HepG2 (cell line): ENCODE data around the gene PHAX. TPM values are rescaled to one million over a fixed set of nuclear protein-coding genes. Genes with fewer than 3 reads are reported as not detected.

ENCODE experiments used
- BHLHE40 ChIP-seq: IDR thresholded peaks from 2 replicates; pipeline ENCODE4 v1.6.1; 2011; ENCODE audit warnings: low read length, improper control_type of control experiment
- DPF2 ChIP-seq: sonication (generic); formaldehyde crosslinking; IDR thresholded peaks from 2 replicates; pipeline ENCODE4 v1.4.0; 2020; ENCODE audit warnings: mild to moderate bottlenecking, low read depth, missing genetic modification reagents, borderline replicate concordance
- GABPB1 ChIP-seq: IDR thresholded peaks from 2 replicates; pipeline ENCODE4 v1.6.1; 2016; ENCODE audit warnings: mild to moderate bottlenecking, missing genetic modification reagents, moderate library complexity, missing compliant biosample characterization
- HHEX ChIP-seq: IDR thresholded peaks from 2 replicates; pipeline ENCODE4 v1.6.1; 2016; ENCODE audit warnings: control low read depth
- KDM3A ChIP-seq: IDR thresholded peaks from 2 replicates; pipeline ENCODE4 v1.6.1; 2018; ENCODE audit warnings: low read depth, missing compliant biosample characterization
- KLF12 ChIP-seq: sonication (generic); formaldehyde crosslinking; IDR thresholded peaks from 2 replicates; pipeline ENCODE4 v1.4.0; 2020; ENCODE audit warnings: missing genetic modification reagents, borderline replicate concordance
- MAFF ChIP-seq: IDR thresholded peaks from 2 replicates; pipeline ENCODE4 v1.6.1; 2011; ENCODE audit warnings: low read depth, low read length, improper control_type of control experiment
- MBNL3 ChIP-seq: fragments of 250-450 bp; sonication (Bioruptor Pico); conservative IDR thresholded peaks from 2 replicates; pipeline ENCODE4 v1.8.0; 2022; ENCODE audit warnings: mild to moderate bottlenecking, inconsistent platforms
- NAIF1 ChIP-seq: sonication (generic); formaldehyde crosslinking; IDR thresholded peaks from 2 replicates; pipeline ENCODE4 v1.5.0; 2020; ENCODE audit warnings: mild to moderate bottlenecking, missing genetic modification reagents, borderline replicate concordance
- NONO ChIP-seq, 2 experiments: fragments of 450-650 bp in 1 of 2; sonication (generic) in 1 of 2; formaldehyde crosslinking in 1 of 2; IDR thresholded peaks in 1 of 2; conservative IDR thresholded peaks in 1 of 2; 2 replicates each; pipeline versions ENCODE4 v1.6.1 to v1.8.0; 2017 to 2022; ENCODE audit warnings: mild to moderate bottlenecking in 1 of 2, missing genetic modification reagents in 1 of 2, moderate library complexity in 1 of 2
- NR3C1 ChIP-seq: sonication (generic); formaldehyde crosslinking; IDR thresholded peaks from 2 replicates; pipeline ENCODE4 v1.4.0; 2020; ENCODE audit warnings: missing genetic modification reagents
- PAX8 ChIP-seq: sonication (generic); formaldehyde crosslinking; IDR thresholded peaks from 2 replicates; pipeline ENCODE4 v1.8.0; 2022; ENCODE audit warnings: mild to moderate bottlenecking, missing genetic modification reagents, borderline replicate concordance
- PCBP2 ChIP-seq: fragments of 200-400 bp; formaldehyde crosslinking; optimal IDR thresholded peaks from 2 replicates; pipeline ENCODE3; 2018; ENCODE audit warnings: low read length, low read depth; ENCODE audit not compliant: poor library complexity, severe bottlenecking
- PITX1 ChIP-seq: sonication (generic); formaldehyde crosslinking; IDR thresholded peaks from 2 replicates; pipeline ENCODE4 v1.5.1; 2020; ENCODE audit warnings: mild to moderate bottlenecking, missing genetic modification reagents
- TBP ChIP-seq: sonication (generic); formaldehyde crosslinking; IDR thresholded peaks from 2 replicates; pipeline ENCODE4 v1.5.0; 2020; ENCODE audit warnings: missing genetic modification reagents
- YY1 ChIP-seq: IDR thresholded peaks from 2 replicates; pipeline ENCODE4 v1.6.1; 2011; ENCODE audit warnings: low read length, low read depth, moderate library complexity, mild to moderate bottlenecking; ENCODE audit not compliant: insufficient read depth, insufficient replicate concordance
- ZNF274 ChIP-seq: sonication (generic); formaldehyde crosslinking; IDR thresholded peaks from 2 replicates; pipeline ENCODE4 v1.5.1; 2020; ENCODE audit warnings: mild to moderate bottlenecking, missing genetic modification reagents
- ZNF317 ChIP-seq: sonication (generic); formaldehyde crosslinking; IDR thresholded peaks from 2 replicates; pipeline ENCODE4 v1.5.0; 2020; ENCODE audit warnings: mild to moderate bottlenecking, missing genetic modification reagents
- ZNF724P ChIP-seq: sonication (generic); formaldehyde crosslinking; IDR thresholded peaks from 2 replicates; pipeline ENCODE4 v1.8.0; 2022; ENCODE audit warnings: missing genetic modification reagents, borderline replicate concordance
- ZSCAN22 ChIP-seq: sonication (generic); formaldehyde crosslinking; IDR thresholded peaks from 2 replicates; pipeline ENCODE4 v1.4.0; 2020; ENCODE audit warnings: mild to moderate bottlenecking, missing genetic modification reagents
- polyA plus RNA-seq, 8 experiments: library from polyadenylated mRNA; depleted of rRNA in 3 of 8; stranded (reverse) in 7 of 8; unstranded in 1 of 8; fragments of >200 nt; fragmentation: Illumina TruSeq in 4 of 8; extraction: Trizol in 4 of 8; gene quantifications; 2 replicates each; pipeline versions ENCODE4 v1.2.1 to v1.2.3, GENCODE V29; 2011 to 2016; ENCODE audit warnings: low read depth in 4 of 8, missing spikeins in 1 of 8, mixed read lengths in 1 of 8; ENCODE audit not compliant: insufficient read depth in 1 of 8
- total RNA-seq, 5 experiments: library from RNA; depleted of rRNA; stranded (reverse); fragments of >200 nt; fragmentation: Illumina TruSeq; extraction: Trizol; gene quantifications; 2 replicates each; pipeline ENCODE4 v1.2.3, GENCODE V29; 2016; ENCODE audit warnings: low read depth in 1 of 5
- TF ChIP-seq, protein P1 (sequence below): sonication (generic); formaldehyde crosslinking; IDR thresholded peaks from 2 replicates; pipeline ENCODE4 v1.8.1; 2023; ENCODE audit warnings: mild to moderate bottlenecking, missing genetic modification reagents
- TF ChIP-seq, protein P2 (sequence below): sonication (generic); formaldehyde crosslinking; IDR thresholded peaks from 2 replicates; pipeline ENCODE4 v1.4.0; 2020; ENCODE audit warnings: missing genetic modification reagents
- TF ChIP-seq, protein P3 (sequence below): sonication (generic); formaldehyde crosslinking; IDR thresholded peaks from 2 replicates; pipeline ENCODE4 v1.8.0; 2022; ENCODE audit warnings: mild to moderate bottlenecking, missing genetic modification reagents, borderline replicate concordance
- TF ChIP-seq, protein P4 (sequence below): sonication (generic); formaldehyde crosslinking; IDR thresholded peaks from 2 replicates; pipeline ENCODE4 v1.8.0; 2023; ENCODE audit warnings: mild to moderate bottlenecking, missing genetic modification reagents

PHAX gene
- total and polyA plus RNA-seq, 2 of the 13 experiments (the other 11 are each of a cell fraction or from before 2014, with no cell fraction given), result 20.0 to 59.7 TPM

DNA sequence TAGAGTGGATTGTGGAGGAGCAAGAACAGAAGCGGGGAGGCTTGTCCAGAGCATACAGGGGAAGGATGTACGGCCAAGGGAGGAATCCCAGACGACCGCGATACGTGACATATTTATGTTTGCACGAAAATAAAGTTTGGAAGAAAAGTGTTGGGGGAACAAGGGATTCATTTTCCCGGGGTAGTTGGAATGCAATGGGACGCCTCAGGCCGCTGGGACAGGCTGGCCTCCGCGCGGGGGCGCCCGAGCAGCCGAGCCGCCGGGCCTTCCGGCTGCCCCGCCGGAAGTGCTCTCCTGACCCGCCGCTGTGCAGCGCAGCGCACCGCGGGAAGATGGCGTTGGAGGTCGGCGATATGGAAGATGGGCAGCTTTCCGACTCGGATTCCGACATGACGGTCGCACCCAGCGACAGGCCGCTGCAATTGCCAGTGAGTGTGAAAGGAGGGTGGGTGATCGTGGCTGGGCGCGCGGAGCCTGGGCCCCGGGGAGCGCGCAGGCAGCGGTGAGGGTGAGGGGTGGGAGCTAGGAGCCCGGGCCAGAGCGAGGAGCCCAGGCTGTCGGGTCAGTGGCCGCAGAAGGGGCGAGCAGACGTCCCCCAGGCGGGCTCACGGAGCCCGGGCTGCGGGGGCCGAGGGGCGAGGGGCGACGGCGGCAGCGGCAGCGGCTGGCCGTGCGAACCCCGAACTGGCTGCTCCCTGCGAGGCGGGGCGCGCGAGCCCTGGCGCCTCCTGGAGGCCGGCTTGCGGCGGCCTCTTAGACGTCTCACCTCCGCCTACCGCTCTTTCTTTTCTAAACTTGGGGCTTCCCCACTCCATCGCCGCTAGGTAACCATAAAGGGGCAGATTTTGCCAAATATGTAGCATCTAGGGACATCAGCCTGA is at the start of gene PHAX (continued):
- TF ChIP-seq, protein P1, sequence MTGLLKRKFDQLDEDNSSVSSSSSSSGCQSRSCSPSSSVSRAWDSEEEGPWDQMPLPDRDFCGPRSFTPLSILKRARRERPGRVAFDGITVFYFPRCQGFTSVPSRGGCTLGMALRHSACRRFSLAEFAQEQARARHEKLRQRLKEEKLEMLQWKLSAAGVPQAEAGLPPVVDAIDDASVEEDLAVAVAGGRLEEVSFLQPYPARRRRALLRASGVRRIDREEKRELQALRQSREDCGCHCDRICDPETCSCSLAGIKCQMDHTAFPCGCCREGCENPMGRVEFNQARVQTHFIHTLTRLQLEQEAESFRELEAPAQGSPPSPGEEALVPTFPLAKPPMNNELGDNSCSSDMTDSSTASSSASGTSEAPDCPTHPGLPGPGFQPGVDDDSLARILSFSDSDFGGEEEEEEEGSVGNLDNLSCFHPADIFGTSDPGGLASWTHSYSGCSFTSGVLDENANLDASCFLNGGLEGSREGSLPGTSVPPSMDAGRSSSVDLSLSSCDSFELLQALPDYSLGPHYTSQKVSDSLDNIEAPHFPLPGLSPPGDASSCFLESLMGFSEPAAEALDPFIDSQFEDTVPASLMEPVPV (CRISPR knock-in tag), result no peak
- TF ChIP-seq NONO (IDR thresholded peaks at IDR 0.05) (no peak), NONO (CRISPR knock-in tag; conservative IDR thresholded peaks at IDR 0.05) (peak; percentile 96), PAX8 (CRISPR knock-in tag) (no peak), DPF2 (CRISPR knock-in tag) (no peak), BHLHE40 (no peak), YY1 (peak; percentile 94), ZNF724P (CRISPR knock-in tag) (peak; percentile 33; the same call in 1 of the 2 replicates), HHEX (CRISPR knock-in tag) (no peak), ZSCAN22 (CRISPR knock-in tag) (no peak), MAFF (no peak), PCBP2 (no peak), ZNF317 (CRISPR knock-in tag) (no peak), NAIF1 (CRISPR knock-in tag) (no peak), KLF12 (CRISPR knock-in tag) (no peak; the same call in 1 of the 2 replicates), MBNL3 (CRISPR knock-in tag) (no peak), GABPB1 (peak; percentile 99), TBP (CRISPR knock-in tag) (no peak), ZNF274 (CRISPR knock-in tag) (no peak; the same call in 1 of the 2 replicates), KDM3A (CRISPR knock-in tag) (0 out of 2 replicates have a peak, but pooled peaks have one; percentile 25), NR3C1 (CRISPR knock-in tag) (no peak), PITX1 (CRISPR knock-in tag) (peak; percentile 31)
- TF ChIP-seq, protein P2, sequence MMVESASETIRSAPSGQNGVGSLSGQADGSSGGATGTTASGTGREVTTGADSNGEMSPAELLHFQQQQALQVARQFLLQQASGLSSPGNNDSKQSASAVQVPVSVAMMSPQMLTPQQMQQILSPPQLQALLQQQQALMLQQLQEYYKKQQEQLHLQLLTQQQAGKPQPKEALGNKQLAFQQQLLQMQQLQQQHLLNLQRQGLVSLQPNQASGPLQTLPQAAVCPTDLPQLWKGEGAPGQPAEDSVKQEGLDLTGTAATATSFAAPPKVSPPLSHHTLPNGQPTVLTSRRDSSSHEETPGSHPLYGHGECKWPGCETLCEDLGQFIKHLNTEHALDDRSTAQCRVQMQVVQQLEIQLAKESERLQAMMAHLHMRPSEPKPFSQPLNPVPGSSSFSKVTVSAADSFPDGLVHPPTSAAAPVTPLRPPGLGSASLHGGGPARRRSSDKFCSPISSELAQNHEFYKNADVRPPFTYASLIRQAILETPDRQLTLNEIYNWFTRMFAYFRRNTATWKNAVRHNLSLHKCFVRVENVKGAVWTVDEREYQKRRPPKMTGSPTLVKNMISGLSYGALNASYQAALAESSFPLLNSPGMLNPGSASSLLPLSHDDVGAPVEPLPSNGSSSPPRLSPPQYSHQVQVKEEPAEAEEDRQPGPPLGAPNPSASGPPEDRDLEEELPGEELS (CRISPR knock-in tag), result no peak
- TF ChIP-seq, protein P3, sequence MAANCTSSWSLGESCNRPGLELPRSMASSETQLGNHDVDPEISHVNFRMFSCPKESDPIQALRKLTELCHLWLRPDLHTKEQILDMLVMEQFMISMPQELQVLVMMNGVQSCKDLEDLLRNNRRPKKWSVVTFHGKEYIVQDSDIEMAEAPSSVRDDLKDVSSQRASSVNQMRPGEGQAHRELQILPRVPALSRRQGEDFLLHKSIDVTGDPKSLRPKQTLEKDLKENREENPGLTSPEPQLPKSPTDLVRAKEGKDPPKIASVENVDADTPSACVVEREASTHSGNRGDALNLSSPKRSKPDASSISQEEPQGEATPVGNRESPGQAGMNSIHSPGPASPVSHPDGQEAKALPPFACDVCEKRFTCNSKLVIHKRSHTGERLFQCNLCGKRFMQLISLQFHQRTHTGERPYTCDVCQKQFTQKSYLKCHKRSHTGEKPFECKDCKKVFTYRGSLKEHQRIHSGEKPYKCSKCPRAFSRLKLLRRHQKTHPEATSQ (CRISPR knock-in tag), result no peak
- TF ChIP-seq, protein P4, sequence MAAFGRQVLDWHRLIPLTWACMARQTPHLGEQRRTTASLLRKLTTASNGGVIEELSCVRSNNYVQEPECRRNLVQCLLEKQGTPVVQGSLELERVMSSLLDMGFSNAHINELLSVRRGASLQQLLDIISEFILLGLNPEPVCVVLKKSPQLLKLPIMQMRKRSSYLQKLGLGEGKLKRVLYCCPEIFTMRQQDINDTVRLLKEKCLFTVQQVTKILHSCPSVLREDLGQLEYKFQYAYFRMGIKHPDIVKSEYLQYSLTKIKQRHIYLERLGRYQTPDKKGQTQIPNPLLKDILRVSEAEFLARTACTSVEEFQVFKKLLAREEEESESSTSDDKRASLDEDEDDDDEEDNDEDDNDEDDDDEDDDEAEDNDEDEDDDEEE (CRISPR knock-in tag), result peak; percentile 86
